K562 (cell line): ENCODE measurements around the gene BPNT1. TPM values are rescaled to one million over a fixed set of nuclear protein-coding genes. Genes with fewer than 3 reads are reported as not detected.

Source experiments
- BRF1 ChIP-seq: IDR thresholded peaks from 3 replicates; pipeline ENCODE4 v1.6.1; 2011; ENCODE audit warnings: borderline replicate concordance, mild to moderate bottlenecking; ENCODE audit not compliant: insufficient read length; ENCODE audit errors: extremely low read depth
- DACH1 ChIP-seq: fragments of 450-650 bp; IDR thresholded peaks from 2 replicates; pipeline ENCODE4 v1.6.1; 2018; ENCODE audit not compliant: partially characterized antibody
- HNRNPK ChIP-seq: fragments of 200-400 bp; formaldehyde crosslinking; IDR thresholded peaks from one replicate; pipeline ENCODE4 v1.6.1; 2018; ENCODE audit warnings: mild to moderate bottlenecking, low read depth, low read length; ENCODE audit not compliant: poor library complexity, severe bottlenecking
- PML ChIP-seq: IDR thresholded peaks from 2 replicates; pipeline ENCODE4 v1.6.1; 2012; ENCODE audit warnings: low read length, inconsistent platforms
- SRSF1 ChIP-seq: fragments of 200-400 bp; formaldehyde crosslinking; IDR thresholded peaks from 2 replicates; pipeline ENCODE4 v1.6.1; 2017; ENCODE audit warnings: mild to moderate bottlenecking, low read depth, low read length, moderate library complexity
- ZBTB40 ChIP-seq, 2 experiments: fragments of 450-650 bp in 1 of 2; sonication (generic) in 1 of 2; formaldehyde crosslinking in 1 of 2; IDR thresholded peaks; 2 replicates each; pipeline versions ENCODE4 v1.7.1 to v1.9.0; 2016 to 2022; ENCODE audit warnings: inconsistent platforms in 1 of 2, mild to moderate bottlenecking in 1 of 2, missing genetic modification reagents in 1 of 2
- ZBTB5 ChIP-seq: fragments of 450-650 bp; IDR thresholded peaks from 2 replicates; pipeline ENCODE4 v1.6.1; 2017; ENCODE audit warnings: antibody characterized with exemption
- ZKSCAN1 ChIP-seq: fragments of 150-350 bp; IDR thresholded peaks from 2 replicates; pipeline ENCODE4 v1.6.1; 2016; ENCODE audit warnings: low read depth, low read length
- polyA plus RNA-seq, 8 experiments: library from polyadenylated mRNA; depleted of rRNA in 4 of 8; stranded (reverse) in 5 of 8; unstranded in 3 of 8; fragments of >200 nt; fragmentation: Nextera tagmentation in 2 of 8; fragmentation: Illumina TruSeq in 1 of 8; extraction: Ambion mirVana in 2 of 8; extraction: Trizol in 1 of 8; gene quantifications; 2 replicates each; pipeline versions ENCODE4 v1.2.1 to v1.2.3, GENCODE V29; 2011 to 2014; ENCODE audit warnings: inconsistent platforms in 1 of 8, missing spikeins in 1 of 8
- total RNA-seq, 7 experiments: library from RNA; depleted of rRNA in 6 of 7; stranded (reverse); fragments of >200 nt in 6 of 7; fragmentation: Illumina TruSeq in 2 of 7; extraction: Trizol in 2 of 7; gene quantifications; 2 replicates each; pipeline versions ENCODE4 v1.2.1 to v1.2.3, GENCODE V29; 2011 to 2021; ENCODE audit warnings: low replicate concordance in 1 of 7
- TF ChIP-seq, protein P1 (sequence below): IDR thresholded peaks from 2 replicates; pipeline ENCODE4 v1.6.1; 2014; ENCODE audit warnings: antibody characterized with exemption
- TF ChIP-seq, protein P2 (sequence below): fragments of 250-450 bp; sonication (Bioruptor Pico); IDR thresholded peaks from 2 replicates; pipeline ENCODE4 v1.5.0; 2020; ENCODE audit warnings: mild to moderate bottlenecking

The BPNT1 gene
- total and polyA plus RNA-seq, 9 of the 15 experiments (the other 6 are each of a cell fraction or from before 2014, with no cell fraction given), result 30.2 to 73.8 (median 40.5) TPM

GRCh38 chr1:220089650-220090556 is at the start of gene BPNT1 (continued):
- TF ChIP-seq PML, result no peak; the same call in 1 of the 2 replicates
- peak; percentile 53 for TF ChIP-seq ZBTB40 (IDR thresholded peaks at IDR 0.05)
- no peak for TF ChIP-seq ZBTB40 (CRISPR knock-in tag; IDR thresholded peaks at IDR 0.05)
- no peak for TF ChIP-seq HNRNPK
- no peak for TF ChIP-seq BRF1
- TF ChIP-seq, protein P1, sequence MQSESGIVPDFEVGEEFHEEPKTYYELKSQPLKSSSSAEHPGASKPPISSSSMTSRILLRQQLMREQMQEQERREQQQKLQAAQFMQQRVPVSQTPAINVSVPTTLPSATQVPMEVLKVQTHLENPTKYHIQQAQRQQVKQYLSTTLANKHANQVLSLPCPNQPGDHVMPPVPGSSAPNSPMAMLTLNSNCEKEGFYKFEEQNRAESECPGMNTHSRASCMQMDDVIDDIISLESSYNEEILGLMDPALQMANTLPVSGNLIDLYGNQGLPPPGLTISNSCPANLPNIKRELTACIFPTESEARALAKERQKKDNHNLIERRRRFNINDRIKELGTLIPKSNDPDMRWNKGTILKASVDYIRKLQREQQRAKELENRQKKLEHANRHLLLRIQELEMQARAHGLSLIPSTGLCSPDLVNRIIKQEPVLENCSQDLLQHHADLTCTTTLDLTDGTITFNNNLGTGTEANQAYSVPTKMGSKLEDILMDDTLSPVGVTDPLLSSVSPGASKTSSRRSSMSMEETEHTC, result no peak
- TF ChIP-seq DACH1, result peak; percentile 60
- TF ChIP-seq ZKSCAN1, result no peak
- TF ChIP-seq, protein P2, sequence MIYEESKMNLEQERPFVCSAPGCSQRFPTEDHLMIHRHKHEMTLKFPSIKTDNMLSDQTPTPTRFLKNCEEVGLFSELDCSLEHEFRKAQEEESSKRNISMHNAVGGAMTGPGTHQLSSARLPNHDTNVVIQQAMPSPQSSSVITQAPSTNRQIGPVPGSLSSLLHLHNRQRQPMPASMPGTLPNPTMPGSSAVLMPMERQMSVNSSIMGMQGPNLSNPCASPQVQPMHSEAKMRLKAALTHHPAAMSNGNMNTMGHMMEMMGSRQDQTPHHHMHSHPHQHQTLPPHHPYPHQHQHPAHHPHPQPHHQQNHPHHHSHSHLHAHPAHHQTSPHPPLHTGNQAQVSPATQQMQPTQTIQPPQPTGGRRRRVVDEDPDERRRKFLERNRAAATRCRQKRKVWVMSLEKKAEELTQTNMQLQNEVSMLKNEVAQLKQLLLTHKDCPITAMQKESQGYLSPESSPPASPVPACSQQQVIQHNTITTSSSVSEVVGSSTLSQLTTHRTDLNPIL, result no peak
- no peak for TF ChIP-seq SRSF1
- TF ChIP-seq ZBTB5, result no peak
